GM21576 (cell line): ENCODE results near the gene TOM1L1.

Experiments used
- ATAC-seq: cut with Tn5 transposase; IDR thresholded peaks from one replicate; pipeline ENCODE4 v1.9.1; 2021; ENCODE audit warnings: mild to moderate bottlenecking, moderate library complexity; ENCODE audit not compliant: unreplicated experiment

The TOM1L1 gene

GRCh38 chr17:54985476-54985875 is 84.8 kb downstream of the TOM1L1 start:
- no peak for ATAC-seq

GRCh38 chr17:54990118-54990517 is 89.5 kb downstream of the TOM1L1 start:
- ATAC-seq, result no peak

GRCh38 chr17:54991567-54991966 is 90.9 kb downstream of the TOM1L1 start:
- ATAC-seq, result no peak

- peak; percentile 69 for ATAC-seq
Measured at GRCh38 chr17:54992797-54993639, 92.4 kb downstream of the TOM1L1 start.

- no peak for ATAC-seq
Measured at GRCh38 chr17:54996441-54996840, 95.8 kb downstream of the TOM1L1 start.

GRCh38 chr17:55002458-55002857 is 101.8 kb downstream of the TOM1L1 start:
- no peak for ATAC-seq

GRCh38 chr17:55004484-55004883 is 103.8 kb downstream of the TOM1L1 start:
- no peak for ATAC-seq

- ATAC-seq, result no peak
Measured at GRCh38 chr17:55005520-55005919, 104.9 kb downstream of the TOM1L1 start.
